GM19240 (cell line): Measurements from ENCODE around the gene DCBLD1.
"Not testable (repeated sequence)": the region's sequence is repeated elsewhere in the genome, so short reads cannot be mapped to it uniquely, and the experiment has no call there.

Source experiments
- DNase-seq: peaks from one replicate; pipeline ENCODE4 v3.0.0; 2011; ENCODE audit warnings: low spot score; ENCODE audit not compliant: insufficient read length

The DCBLD1 gene

GRCh38 chr6:117482240-117483003 is at the start of gene DCBLD1:
Gene DCBLD1 (plus strand): TSS chr6:117482674. CDS start chr6:117482782, 108 bp downstream.
- peak; percentile 48 for DNase-seq

GRCh38 chr6:117440706-117441525 is 41.6 kb upstream of the DCBLD1 start:
- no peak for DNase-seq

GRCh38 chr6:117441824-117442264 is 40.6 kb upstream of the DCBLD1 start:
- DNase-seq: no peak

GRCh38 chr6:117442313-117442712 is 40.2 kb upstream of the DCBLD1 start:
- not testable (repeated sequence) for DNase-seq

- no peak for DNase-seq
Observed at GRCh38 chr6:117444600-117444999, 37.9 kb upstream of the DCBLD1 start.

- no peak for DNase-seq
Observed at GRCh38 chr6:117446861-117447260, 35.6 kb upstream of the DCBLD1 start.

- DNase-seq: no peak
Observed at GRCh38 chr6:117448011-117448410, 34.5 kb upstream of the DCBLD1 start.

GRCh38 chr6:117448732-117449485 is 33.6 kb upstream of the DCBLD1 start:
- DNase-seq: no peak

GRCh38 chr6:117449549-117450439 is 32.7 kb upstream of the DCBLD1 start:
- DNase-seq: no peak

- DNase-seq: no peak
Observed at GRCh38 chr6:117451671-117452070, 30.8 kb upstream of the DCBLD1 start.

- no peak for DNase-seq
Observed at GRCh38 chr6:117456250-117456649, 26.2 kb upstream of the DCBLD1 start.

- no peak for DNase-seq
Observed at GRCh38 chr6:117456998-117457397, 25.5 kb upstream of the DCBLD1 start.

- no peak for DNase-seq
Observed at GRCh38 chr6:117459204-117459944, 23.1 kb upstream of the DCBLD1 start.

GRCh38 chr6:117463762-117464665 is 18.5 kb upstream of the DCBLD1 start:
- DNase-seq: no peak

GRCh38 chr6:117464700-117465099 is 17.8 kb upstream of the DCBLD1 start:
- DNase-seq: no peak

- DNase-seq: no peak
Observed at GRCh38 chr6:117465691-117466090, 16.8 kb upstream of the DCBLD1 start.

- DNase-seq: no peak
Observed at GRCh38 chr6:117467876-117468275, 14.6 kb upstream of the DCBLD1 start.

GRCh38 chr6:117468527-117468926 is 13.9 kb upstream of the DCBLD1 start:
- DNase-seq: not testable (repeated sequence)

- DNase-seq: no peak
Observed at GRCh38 chr6:117469356-117469755, 13.1 kb upstream of the DCBLD1 start.
